PC-9 (cell line): ENCODE data around the gene DNM3. TPM values are rescaled to one million over a fixed set of nuclear protein-coding genes. Genes with fewer than 3 reads are reported as not detected.

Experiments used
- BruUV-seq: library from RNA; stranded (reverse); fragments of 400-500 nt; replicated peaks from 2 replicates; lab custom pipeline; 2021; lab: Mats Ljungman, UMichigan
- CTCF ChIA-PET: fragments of 300-600 bp; sonication (Branson Sonifier 250); formaldehyde crosslinking; loops from one replicate; lab custom pipeline; 2022; ENCODE audit warnings: antibody characterized with exemption; lab: Charles Lee
- POLR2A ChIA-PET: fragments of 300-600 bp; sonication (Branson Sonifier 250); formaldehyde crosslinking; loops from one replicate; lab custom pipeline; 2022; ENCODE audit warnings: antibody characterized with exemption; ENCODE audit not compliant: unreplicated experiment; lab: Charles Lee
- DNase-seq, 2 experiments: peaks; one replicate each; pipeline versions ENCODE4 v3.0.0 to v3.0.0-alpha.2; 2015 to 2022; ENCODE audit warnings: mixed read lengths in 1 of 2
- H2AFZ ChIP-seq: fragments of 200-600 bp; sonication (generic); 2 replicates; pipeline ENCODE4 v1.8.1; 2017; ENCODE audit warnings: antibody characterized with exemption
- H3F3A ChIP-seq: fragments of 200-600 bp; sonication (generic); 2 replicates; pipeline ENCODE4 v1.8.1; 2017; ENCODE audit warnings: antibody characterized with exemption, mild to moderate bottlenecking, low read depth; ENCODE audit not compliant: insufficient read depth
- H3K27ac ChIP-seq: fragments of 200-600 bp; sonication (generic); 2 replicates; pipeline ENCODE4 v1.6.1; 2016; ENCODE audit warnings: mixed run types
- H3K27me3 ChIP-seq: fragments of 200-600 bp; sonication (generic); 2 replicates; pipeline ENCODE4 v1.6.1; 2016; ENCODE audit warnings: low read depth, mixed run types; ENCODE audit not compliant: insufficient read depth
- H3K36me3 ChIP-seq: fragments of 200-600 bp; sonication (generic); 2 replicates; pipeline ENCODE4 v1.6.1; 2016; ENCODE audit warnings: low read depth, mixed run types
- H3K4me1 ChIP-seq: fragments of 200-600 bp; sonication (generic); replicated peaks from 2 replicates; pipeline ENCODE4 v1.6.1; 2016; ENCODE audit warnings: mixed run types; ENCODE audit not compliant: insufficient read depth
- H3K4me2 ChIP-seq: fragments of 200-600 bp; sonication (generic); 2 replicates; pipeline ENCODE4 v1.6.1; 2017; ENCODE audit warnings: mixed run types
- H3K4me3 ChIP-seq: fragments of 200-600 bp; sonication (generic); 2 replicates; pipeline ENCODE4 v1.6.1; 2016; ENCODE audit warnings: mixed run types
- H3K79me2 ChIP-seq: fragments of 200-600 bp; sonication (generic); 2 replicates; pipeline ENCODE4 v1.6.1; 2017; ENCODE audit warnings: low read depth, mixed run types
- H3K9me2 ChIP-seq: fragments of 200-600 bp; sonication (generic); 2 replicates; pipeline ENCODE4 v1.8.1; 2017; ENCODE audit warnings: mild to moderate bottlenecking; ENCODE audit not compliant: insufficient read depth
- H3K9me3 ChIP-seq: fragments of 200-600 bp; sonication (generic); 2 replicates; pipeline ENCODE4 v1.8.1; 2016; ENCODE audit warnings: low read depth; ENCODE audit not compliant: insufficient read depth
- H4K20me1 ChIP-seq: fragments of 200-600 bp; sonication (generic); 2 replicates; pipeline ENCODE4 v1.8.1; 2017; ENCODE audit not compliant: insufficient read depth
- CTCF ChIP-seq: fragments of 200-600 bp; sonication (generic); conservative IDR thresholded peaks from 2 replicates; pipeline ENCODE4 v1.6.1; 2017; ENCODE audit warnings: mixed run types, antibody characterized with exemption, mild to moderate bottlenecking, moderate library complexity
- EZH2 ChIP-seq: fragments of 200-600 bp; sonication (generic); IDR thresholded peaks from 2 replicates; pipeline ENCODE4 v1.8.0; 2017; ENCODE audit warnings: antibody characterized with exemption, low read depth
- intact Hi-C: fragments of 100-400 bp; cut with micrococcal nuclease; formaldehyde crosslinking; loops from one replicate; pipeline ENCODE4 v1.10.0; 2022; ENCODE audit not compliant: unreplicated experiment
- total RNA-seq: library from RNA; stranded (reverse); gene quantifications from 2 replicates; pipeline ENCODE4 v1.2.3, GENCODE V29; 2021

DNM3 gene
- total RNA-seq, 1 experiment from 2014 or later: 1.7 TPM

- no peaks in the 10 kb centered on the region for H3K4me1 ChIP-seq
- no peaks in the 10 kb centered on the region for H3K36me3 ChIP-seq
- H3K9me2 ChIP-seq: no peaks in the 10 kb centered on the region
- no TSS peak for BruUV-seq
- H3K9me3 ChIP-seq: no peaks in the 10 kb centered on the region
- no peaks in the 10 kb centered on the region for H3K27me3 ChIP-seq
- H4K20me1 ChIP-seq: no peaks in the 10 kb centered on the region
- H3K4me2 ChIP-seq: no peak overlapping the region
- no peak for DNase-seq
- no peaks in the 10 kb centered on the region for H3K79me2 ChIP-seq
- TF ChIP-seq EZH2 (no peak), CTCF (no peak)
- H3F3A ChIP-seq: no peaks in the 10 kb centered on the region
- H3K4me3 ChIP-seq: no peak overlapping the region
- ChIA-PET CTCF (no interaction called here), POLR2A (no interaction called here)
- H3K27ac ChIP-seq: no peak overlapping the region
- no peak overlapping the region for H2AFZ ChIP-seq
- intact Hi-C loops: no loop called here
Measured at GRCh38 chr1:171865106-171865505, 23.8 kb downstream of the DNM3 start.

- Histone ChIP-seq H3K4me2 (no peak overlapping the region), H2AFZ (no peak overlapping the region), H3F3A (no peaks in the 10 kb centered on the region), H3K27ac (no peak overlapping the region), H3K4me1 (no peaks in the 10 kb centered on the region), H3K9me2 (no peaks in the 10 kb centered on the region), H4K20me1 (no peaks in the 10 kb centered on the region), H3K9me3 (no peaks in the 10 kb centered on the region), H3K27me3 (no peaks in the 10 kb centered on the region), H3K79me2 (no peaks in the 10 kb centered on the region), H3K36me3 (no peaks in the 10 kb centered on the region), H3K4me3 (no peak overlapping the region)
- intact Hi-C loops: no loop called here
- POLR2A ChIA-PET: no interaction called here
- no peak for DNase-seq
- CTCF ChIA-PET: interaction anchor here (1.0 kb wide), 1 partner anchor 65 kb away, joined by 3 read pairs; no protein-coding TSS in a partner anchor
- TF ChIP-seq EZH2 (no peak), CTCF (no peak)
- no TSS peak for BruUV-seq
Measured at GRCh38 chr1:171867236-171867635, 25.9 kb downstream of the DNM3 start.

GRCh38 chr1:171868217-171868803 is 27.0 kb downstream of the DNM3 start:
- no peaks in the 10 kb centered on the region for H3F3A ChIP-seq
- H3K27me3 ChIP-seq: no peaks in the 10 kb centered on the region
- no peak overlapping the region for H3K4me3 ChIP-seq
- no peaks in the 10 kb centered on the region for H3K9me3 ChIP-seq
- H3K36me3 ChIP-seq: no peaks in the 10 kb centered on the region
- H3K27ac ChIP-seq: no peak overlapping the region
- TF ChIP-seq EZH2: no peak
- no peak for TF ChIP-seq CTCF
- H3K4me2 ChIP-seq: no peak overlapping the region
- H3K79me2 ChIP-seq: no peaks in the 10 kb centered on the region
- H2AFZ ChIP-seq: no peak overlapping the region
- ChIA-PET POLR2A (interaction anchor here (0.8 kb wide), 1 partner anchor 80 kb away, joined by 7 read pairs; no protein-coding TSS in a partner anchor), CTCF (interaction anchor here (1.0 kb wide), 1 partner anchor 66 kb away, joined by 3 read pairs; no protein-coding TSS in a partner anchor)
- no TSS peak for BruUV-seq
- peak in 1 of 2 experiments; percentile 51 for DNase-seq
- H3K4me1 ChIP-seq: no peaks in the 10 kb centered on the region
- intact Hi-C loops: no loop called here
- no peaks in the 10 kb centered on the region for H4K20me1 ChIP-seq
- no peaks in the 10 kb centered on the region for H3K9me2 ChIP-seq
